ENCODE results near the gene ZNF862. TPM values are rescaled to one million over a fixed set of nuclear protein-coding genes. Genes with fewer than 3 reads are reported as not detected.

The ZNF862 gene
- polyA plus RNA-seq, 1 of the 3 experiments (the other 2 are of a cell fraction) = 17.3 TPM

- Histone ChIP-seq H3K4me1 (ENCODE audit: control insufficient read depth in 1 of 2, insufficient read depth in 2 of 2, low read depth in 1 of 2, low read length in 1 of 2) (no peaks in the 10 kb centered on the region), H2AFZ (ENCODE audit: low read depth) (no peak overlapping the region), H4K20me1 (ENCODE audit: insufficient read depth) (no peaks in the 10 kb centered on the region), H3K9ac (no peak overlapping the region), H3K79me2 (ENCODE audit: insufficient read depth) (no peaks in the 10 kb centered on the region), H3K27me3 (ENCODE audit: insufficient read depth) (no peaks in the 10 kb centered on the region), H3K4me2 (no peak overlapping the region), H3K9me3 (no peaks in the 10 kb centered on the region), H3K9me2 (no peaks in the 10 kb centered on the region), H3F3A (replicated peaks; ENCODE audit: insufficient read depth) (no peaks in the 10 kb centered on the region), H3K27ac (ENCODE audit: low read depth in 2 of 2, low read length in 1 of 2) (no peak overlapping the region), H3K4me3 (ENCODE audit: low read depth in 2 of 2, low read length in 1 of 2) (no peak overlapping the region), H3K36me3 (replicated peaks in 1 of 2; ENCODE audit: control insufficient read depth in 1 of 2, insufficient read depth in 2 of 2, low read length in 1 of 2) (peaks cover 3 to 43% of the 10 kb centered on the region in 2 experiments)
- CTCF ChIA-PET = interaction anchor here (1.3 kb wide), 1 partner anchor 75 kb away, joined by 3 read pairs; no protein-coding TSS in a partner anchor
- no peak for DNase-seq
- WGBS (ENCODE audit: low lambda C conversion rate) = 86% methylated on average over 8 of the region's 12 CpGs
- TF ChIP-seq RAD21 (IDR thresholded peaks at IDR 0.05; ENCODE audit: low read length) (no peak), SMC3 (IDR thresholded peaks at IDR 0.05; ENCODE audit: low read depth, low read length) (no peak), EP300 (IDR thresholded peaks at IDR 0.05; ENCODE audit: borderline replicate concordance in 1 of 2, low read depth in 1 of 2, low read length in 1 of 2) (no peak), CHD2 (IDR thresholded peaks at IDR 0.05; ENCODE audit: low read length, partially characterized antibody) (no peak), TAF1 (IDR thresholded peaks at IDR 0.05; ENCODE audit: borderline replicate concordance, low read depth, low read length) (no peak)
- POLR2A ChIA-PET = interaction anchor here (0.7 kb wide), 1 partner anchor 15 kb away, joined by 3 read pairs; no protein-coding TSS in a partner anchor
These were observed 26.6 kb downstream of the ZNF862 start for GRCh38 chr7:149864751-149865150.

- Histone ChIP-seq H3F3A (replicated peaks; ENCODE audit: insufficient read depth) (no peaks in the 10 kb centered on the region), H3K4me3 (ENCODE audit: low read depth in 2 of 2, low read length in 1 of 2) (no peak overlapping the region), H4K20me1 (ENCODE audit: insufficient read depth) (no peaks in the 10 kb centered on the region), H3K36me3 (replicated peaks in 1 of 2; ENCODE audit: control insufficient read depth in 1 of 2, insufficient read depth in 2 of 2, low read length in 1 of 2) (peaks cover 0 to 43% of the 10 kb centered on the region in 2 experiments), H3K79me2 (ENCODE audit: insufficient read depth) (no peaks in the 10 kb centered on the region), H3K9me3 (no peaks in the 10 kb centered on the region), H3K4me1 (ENCODE audit: control insufficient read depth in 1 of 2, insufficient read depth in 2 of 2, low read depth in 1 of 2, low read length in 1 of 2) (no peaks in the 10 kb centered on the region), H3K9ac (no peak overlapping the region), H3K27ac (ENCODE audit: low read depth in 2 of 2, low read length in 1 of 2) (no peak overlapping the region), H3K4me2 (no peak overlapping the region), H3K27me3 (ENCODE audit: insufficient read depth) (no peaks in the 10 kb centered on the region), H3K9me2 (no peaks in the 10 kb centered on the region), H2AFZ (ENCODE audit: low read depth) (no peak overlapping the region)
- POLR2A ChIA-PET = no interaction called here
- DNase-seq = no peak
- 87% methylated on average over 5 of the region's 7 CpGs for WGBS (ENCODE audit: low lambda C conversion rate)
- CTCF ChIA-PET = interaction anchor here (1.3 kb wide), 1 partner anchor 76 kb away, joined by 3 read pairs; no protein-coding TSS in a partner anchor
- no peak for TF ChIP-seq EP300 (IDR thresholded peaks at IDR 0.05; ENCODE audit: borderline replicate concordance in 1 of 2, low read depth in 1 of 2, low read length in 1 of 2)
These were observed 27.3 kb downstream of the ZNF862 start for GRCh38 chr7:149865437-149865836.

GRCh38 chr7:149866139-149866778 lies 28.1 kb downstream of the ZNF862 start:
- Histone ChIP-seq H3K4me3 (ENCODE audit: low read depth in 2 of 2, low read length in 1 of 2) (no peak overlapping the region), H3K9me3 (no peaks in the 10 kb centered on the region), H3F3A (replicated peaks; ENCODE audit: insufficient read depth) (no peaks in the 10 kb centered on the region), H3K27ac (ENCODE audit: low read depth in 2 of 2, low read length in 1 of 2) (no peak overlapping the region), H2AFZ (ENCODE audit: low read depth) (no peak overlapping the region), H3K4me1 (ENCODE audit: control insufficient read depth in 1 of 2, insufficient read depth in 2 of 2, low read depth in 1 of 2, low read length in 1 of 2) (no peaks in the 10 kb centered on the region), H3K9me2 (no peaks in the 10 kb centered on the region), H3K4me2 (no peak overlapping the region), H3K27me3 (ENCODE audit: insufficient read depth) (no peaks in the 10 kb centered on the region), H3K36me3 (replicated peaks in 1 of 2; ENCODE audit: control insufficient read depth in 1 of 2, insufficient read depth in 2 of 2, low read length in 1 of 2) (peaks cover 0 to 36% of the 10 kb centered on the region in 2 experiments), H4K20me1 (ENCODE audit: insufficient read depth) (no peaks in the 10 kb centered on the region), H3K79me2 (ENCODE audit: insufficient read depth) (no peaks in the 10 kb centered on the region), H3K9ac (no peak overlapping the region)
- DNase-seq = no peak
- 90% methylated on average over 9 of the region's 16 CpGs for WGBS (ENCODE audit: low lambda C conversion rate)
- ChIA-PET CTCF (interaction anchor here (0.7 to 1.3 kb wide), 2 partner anchors 15 to 77 kb away, joined by 3 read pairs; no protein-coding TSS in a partner anchor), POLR2A (no interaction called here)
- TF ChIP-seq SIN3A (IDR thresholded peaks at IDR 0.05; ENCODE audit: borderline replicate concordance, low read depth, low read length) (no peak), FOXM1 (IDR thresholded peaks at IDR 0.05; ENCODE audit: low read depth) (no peak), FOSL2 (IDR thresholded peaks at IDR 0.05; ENCODE audit: borderline replicate concordance, low read depth) (no peak), CTCF (IDR thresholded peaks at IDR 0.05) (no peak), TEAD4 (IDR thresholded peaks at IDR 0.05; ENCODE audit: borderline replicate concordance, insufficient read depth) (no peak), USF2 (IDR thresholded peaks at IDR 0.05; ENCODE audit: borderline replicate concordance, low read depth, low read length) (no peak), FOXJ3 (CRISPR knock-in tag; IDR thresholded peaks at IDR 0.05) (no peak), NRF1 (IDR thresholded peaks at IDR 0.05; ENCODE audit: low read depth, low read length) (no peak), EZH2phosphoT487 (IDR thresholded peaks at IDR 0.05; ENCODE audit: borderline replicate concordance, low read depth) (no peak), MXI1 (IDR thresholded peaks at IDR 0.05; ENCODE audit: low read depth, low read length) (no peak), RXRA (IDR thresholded peaks at IDR 0.05; ENCODE audit: borderline replicate concordance, low read depth) (no peak), GABPA (IDR thresholded peaks at IDR 0.05; ENCODE audit: low read depth) (no peak), PBX3 (IDR thresholded peaks at IDR 0.05) (no peak)
